Renal cortex interstitium (tissue), 11 donors: ENCODE measurements around the gene RSBN1L. TPM values are rescaled to one million over a fixed set of nuclear protein-coding genes. Genes with fewer than 3 reads are reported as not detected.
"Not testable (repeated sequence)": the region's sequence is repeated elsewhere in the genome, so short reads cannot be mapped to it uniquely, and the experiment has no call there.

Experiments
- DNase-seq, 11 donors: peaks; one replicate each; pipeline ENCODE4 v3.0.0-alpha.2; 2013; ENCODE audit warnings: low read depth in 9 of 11, low spot score in 4 of 11; ENCODE audit errors: extremely low read depth in 1 of 11
- polyA plus RNA-seq, 3 donors: library from polyadenylated mRNA; unstranded; fragments of 120-200 nt; gene quantifications; one replicate each; pipeline ENCODE4 v1.2.1, GENCODE V29; 2013; ENCODE audit not compliant: insufficient read length in 3 of 3

The RSBN1L gene
- polyA plus RNA-seq, 3 donors, result 30.4 to 36.1 (median 31.4) TPM

- no peak for DNase-seq
These were observed 17.9 kb downstream of the RSBN1L start for GRCh38 chr7:77714195-77714594.

DNA sequence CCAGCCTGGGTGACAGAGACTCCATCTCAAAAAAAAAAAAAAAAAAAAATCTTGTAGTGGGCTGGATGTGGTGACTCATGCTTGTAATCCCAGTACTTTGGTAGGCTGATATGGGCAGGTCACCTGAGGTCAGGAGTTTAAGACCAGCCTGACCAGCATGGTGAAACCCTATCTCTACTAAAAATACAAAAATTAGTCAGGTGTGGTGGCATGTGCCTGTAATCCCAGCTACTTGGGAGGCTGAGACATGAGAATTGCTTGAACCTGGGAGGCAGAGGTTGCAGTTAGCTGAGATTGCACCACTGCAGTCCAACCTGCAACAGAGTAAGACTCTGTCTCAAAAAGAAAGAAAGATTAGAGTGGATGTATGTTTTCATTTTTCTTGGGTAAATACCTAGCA, 18.7 kb downstream of the RSBN1L start:
- not testable (repeated sequence) for DNase-seq

DNA sequence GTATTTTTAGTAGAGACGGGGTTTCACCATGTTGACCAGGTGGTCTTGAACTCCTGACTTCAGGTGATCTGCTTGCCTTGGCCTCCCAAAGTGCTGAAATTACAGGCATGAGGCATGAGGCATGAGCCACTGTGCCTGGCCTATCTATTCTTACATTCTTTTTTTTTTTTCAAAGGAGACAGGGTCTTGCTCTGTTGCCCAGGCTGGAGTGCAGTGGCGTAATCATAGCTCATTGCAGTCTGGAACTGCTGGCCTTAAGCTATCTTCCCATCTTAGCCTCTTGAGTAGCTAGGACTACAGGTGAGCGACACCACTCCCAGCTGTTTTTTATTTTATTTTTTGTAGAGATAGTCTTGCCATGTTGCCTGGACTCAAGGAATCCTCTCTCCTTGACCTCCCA, 20.5 kb downstream of the RSBN1L start:
- DNase-seq, result no peak

DNA sequence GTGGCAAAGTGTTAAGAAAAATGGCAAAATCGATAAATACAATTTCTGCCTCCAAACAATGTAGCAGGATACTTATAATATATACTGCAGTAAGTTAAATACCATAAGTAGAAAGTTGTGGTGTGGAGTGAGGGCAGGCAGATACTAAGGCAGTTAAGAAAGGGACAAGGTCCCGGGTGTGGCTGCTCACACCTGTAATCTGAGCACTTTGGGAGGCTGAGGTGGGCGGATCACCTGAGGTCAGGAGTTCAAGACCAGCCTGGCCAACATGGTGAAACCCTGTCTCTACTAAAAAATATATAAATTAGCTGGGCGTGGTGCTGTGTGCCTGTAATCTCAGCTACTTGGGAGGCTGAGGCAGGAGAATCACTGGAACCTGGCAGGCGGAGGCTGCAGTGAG, 21.3 kb downstream of the RSBN1L start:
- not testable (repeated sequence) for DNase-seq

DNA sequence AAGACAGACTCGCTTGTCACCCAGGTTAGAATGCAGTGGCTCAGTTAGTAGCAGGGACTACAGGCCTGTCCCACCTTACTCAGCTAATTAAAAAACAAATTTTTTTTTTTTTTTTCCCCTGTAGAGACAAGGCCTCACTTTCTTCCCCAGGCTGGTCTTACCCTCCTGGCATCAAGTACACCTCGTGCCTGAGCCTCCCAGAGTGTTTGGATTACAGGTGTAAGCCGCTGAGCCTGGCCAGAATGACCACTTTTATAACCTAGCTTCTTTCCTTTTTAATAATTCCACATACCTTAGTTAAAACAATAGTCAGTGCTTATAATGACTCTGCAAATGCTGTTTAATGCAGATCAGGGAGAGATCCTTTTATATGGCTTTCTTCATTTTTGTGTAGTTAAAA, 31.3 kb downstream of the RSBN1L start:
- no peak for DNase-seq

- no peak for DNase-seq
These were observed 31.9 kb downstream of the RSBN1L start for GRCh38 chr7:77727936-77728701.

GRCh38 chr7:77729574-77730348, 33.5 kb downstream of the RSBN1L start:
- DNase-seq, result no peak

DNA sequence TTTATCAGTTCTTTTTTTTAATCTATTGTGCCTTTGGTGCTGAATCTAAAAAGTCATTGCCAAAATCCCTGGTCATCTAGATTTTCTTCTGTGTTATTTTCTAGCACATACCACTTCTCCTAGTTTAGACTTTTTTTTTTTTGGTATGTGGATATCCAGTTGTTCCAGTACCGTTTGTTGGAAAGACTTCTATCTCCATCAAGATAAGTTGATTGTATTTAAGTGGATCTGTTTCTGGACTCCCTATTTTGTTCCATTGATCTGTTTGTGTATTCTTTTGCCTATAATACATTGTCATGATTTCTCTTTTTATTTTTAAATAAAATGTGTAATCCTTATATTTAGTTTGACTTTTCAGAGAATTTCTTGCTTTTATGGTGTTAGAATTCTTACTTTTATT, 35.5 kb downstream of the RSBN1L start:
- no peak for DNase-seq

DNA sequence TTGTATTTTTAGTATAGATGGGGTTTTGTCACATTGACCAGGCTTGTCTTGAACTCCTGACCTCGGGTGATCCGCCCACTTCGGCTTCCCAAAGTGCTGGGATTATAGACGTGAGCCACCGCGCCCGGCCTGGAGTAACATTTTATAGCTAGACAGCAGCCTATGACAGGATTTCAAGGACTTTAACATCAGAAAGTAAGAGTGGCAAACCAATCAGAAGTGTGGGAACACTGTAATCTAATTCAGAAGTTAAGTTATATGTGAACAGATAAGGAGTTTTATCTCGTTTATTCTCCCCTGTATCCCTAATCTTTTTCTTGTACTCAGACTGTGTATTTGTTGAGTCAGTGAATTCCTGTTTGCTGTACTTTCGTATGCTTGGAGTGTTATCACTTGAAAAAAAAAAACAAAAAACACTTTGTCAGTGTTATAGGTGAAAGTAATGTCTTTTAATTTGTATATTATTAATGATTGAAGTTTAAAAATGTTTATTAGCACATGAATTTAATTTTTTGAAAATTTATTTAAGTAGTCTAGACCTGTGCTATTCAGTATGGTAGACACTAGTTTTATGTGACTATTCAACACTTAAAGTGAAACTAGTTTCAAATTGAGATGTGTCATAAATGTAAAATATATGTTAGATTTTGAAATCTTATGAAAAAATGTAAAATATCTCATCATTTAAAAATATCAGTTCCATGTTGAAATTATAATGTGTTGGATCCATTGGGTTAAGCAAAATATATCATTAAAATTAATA, 38.6 kb downstream of the RSBN1L start:
- DNase-seq, result no peak

GRCh38 chr7:77735457-77735856, 39.2 kb downstream of the RSBN1L start:
- DNase-seq, result no peak

DNA sequence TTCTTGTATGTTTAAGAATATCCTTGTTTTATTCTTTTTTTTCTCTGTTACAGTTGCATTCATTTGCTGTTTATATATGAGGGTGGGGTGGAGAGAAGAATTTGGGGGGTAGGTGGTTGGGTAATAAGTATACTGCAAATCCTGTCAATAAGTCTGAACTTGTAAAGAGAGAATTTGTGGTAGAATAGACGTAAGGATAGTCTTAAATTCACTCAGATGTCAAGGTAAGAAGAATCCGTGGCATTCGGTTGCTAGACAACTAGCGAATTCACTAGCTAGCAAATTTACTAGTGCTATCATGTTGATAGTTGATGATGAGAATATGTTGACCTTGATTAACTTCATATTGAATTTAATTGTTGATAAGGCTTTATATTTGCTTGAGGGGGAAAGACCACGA, 40.7 kb downstream of the RSBN1L start:
- DNase-seq, result no peak

DNA sequence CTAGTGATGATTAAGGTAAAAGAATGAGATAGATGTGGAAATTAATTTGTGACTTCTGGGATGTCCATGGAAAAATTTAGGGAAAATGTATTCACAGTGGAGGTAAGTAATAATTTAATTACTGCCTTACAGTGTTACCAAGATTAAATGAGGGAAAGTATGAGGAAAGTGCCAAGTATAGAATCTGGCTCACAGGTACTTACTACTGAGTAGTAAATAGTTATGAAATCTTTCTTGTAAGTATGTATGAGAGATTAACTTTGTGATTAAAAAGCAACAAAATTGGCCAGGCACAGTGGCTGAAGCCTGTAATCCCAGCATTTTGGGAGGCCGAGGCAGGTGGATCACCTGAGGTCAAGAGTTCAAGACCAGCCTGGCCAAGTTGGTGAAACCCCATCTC, 42.1 kb downstream of the RSBN1L start:
- DNase-seq, result no peak

GRCh38 chr7:77738871-77739270, 42.6 kb downstream of the RSBN1L start:
- DNase-seq, result no peak

- no peak for DNase-seq
These were observed 44.0 kb downstream of the RSBN1L start for GRCh38 chr7:77740257-77740656.

DNA sequence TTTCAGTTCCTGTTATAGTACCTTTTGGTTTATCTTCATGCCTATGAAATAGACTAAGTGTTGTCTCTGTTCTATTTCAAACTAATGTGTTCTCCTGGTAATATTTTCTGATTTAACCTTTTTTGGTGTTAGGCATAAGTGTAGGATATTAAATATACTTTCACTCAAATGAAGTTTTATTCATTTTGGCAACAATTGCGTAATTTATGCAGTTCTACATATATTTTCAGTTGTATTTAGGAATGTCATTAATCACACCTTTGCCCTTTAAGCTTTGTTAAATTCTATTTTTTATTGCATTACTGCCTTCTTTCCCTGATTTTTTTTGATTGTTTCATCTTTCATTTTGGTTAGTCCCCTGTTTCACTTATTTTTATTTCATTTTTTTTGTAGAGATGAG, 47.3 kb downstream of the RSBN1L start:
- DNase-seq, result no peak

GRCh38 chr7:77745746-77746145, 49.5 kb downstream of the RSBN1L start:
- no peak for DNase-seq

- DNase-seq, result no peak
These were observed 50.0 kb downstream of the RSBN1L start for GRCh38 chr7:77746164-77746823.

GRCh38 chr7:77746824-77747165, 50.5 kb downstream of the RSBN1L start:
- no peak for DNase-seq

GRCh38 chr7:77747178-77747577, 50.9 kb downstream of the RSBN1L start:
- no peak for DNase-seq

GRCh38 chr7:77747718-77748117, 51.5 kb downstream of the RSBN1L start:
- DNase-seq, result no peak
